ENCODE data around the gene BCAT1.

DNA sequence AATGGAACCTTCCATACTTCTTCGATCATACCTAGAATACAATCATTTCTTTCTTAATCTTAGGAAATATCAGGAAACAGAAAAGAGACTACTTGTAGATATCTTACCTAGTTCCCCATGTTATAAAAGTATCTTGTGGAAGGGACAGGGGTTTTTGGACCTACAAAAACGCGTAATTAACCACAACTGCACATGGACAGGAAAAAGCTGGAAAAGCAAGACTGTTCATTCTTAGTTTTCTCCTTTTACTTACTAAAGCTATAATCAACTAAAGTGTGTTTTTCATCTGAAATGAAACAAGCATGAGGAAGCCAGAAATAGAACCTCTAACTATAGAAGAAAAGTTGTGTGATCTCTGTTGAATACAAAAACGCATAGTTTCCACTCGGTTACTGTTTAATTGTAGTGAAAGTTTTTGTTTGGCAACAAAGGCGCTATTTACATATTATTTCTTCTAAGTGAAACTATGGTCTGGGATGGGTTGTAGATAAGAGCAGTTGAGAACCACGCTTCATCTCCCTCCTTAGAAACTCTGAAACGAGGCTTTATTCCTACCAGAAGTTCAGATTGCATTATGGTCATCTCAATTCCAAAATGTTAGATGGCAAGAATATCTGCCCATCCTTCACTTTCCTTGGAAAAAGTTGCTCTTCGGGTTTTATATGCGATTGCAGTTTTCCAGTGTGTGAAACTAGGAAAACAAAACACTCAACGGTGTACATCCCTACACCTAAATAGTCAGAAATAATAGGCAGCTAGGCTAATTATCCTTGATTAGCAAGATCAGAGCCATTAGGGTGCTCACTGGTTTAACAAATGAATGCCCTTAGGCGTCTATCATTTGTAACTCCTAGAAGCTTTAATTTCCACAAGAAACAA is 1.1 kb downstream of the BCAT1 start:
- TF ChIP-seq, protein P1, sequence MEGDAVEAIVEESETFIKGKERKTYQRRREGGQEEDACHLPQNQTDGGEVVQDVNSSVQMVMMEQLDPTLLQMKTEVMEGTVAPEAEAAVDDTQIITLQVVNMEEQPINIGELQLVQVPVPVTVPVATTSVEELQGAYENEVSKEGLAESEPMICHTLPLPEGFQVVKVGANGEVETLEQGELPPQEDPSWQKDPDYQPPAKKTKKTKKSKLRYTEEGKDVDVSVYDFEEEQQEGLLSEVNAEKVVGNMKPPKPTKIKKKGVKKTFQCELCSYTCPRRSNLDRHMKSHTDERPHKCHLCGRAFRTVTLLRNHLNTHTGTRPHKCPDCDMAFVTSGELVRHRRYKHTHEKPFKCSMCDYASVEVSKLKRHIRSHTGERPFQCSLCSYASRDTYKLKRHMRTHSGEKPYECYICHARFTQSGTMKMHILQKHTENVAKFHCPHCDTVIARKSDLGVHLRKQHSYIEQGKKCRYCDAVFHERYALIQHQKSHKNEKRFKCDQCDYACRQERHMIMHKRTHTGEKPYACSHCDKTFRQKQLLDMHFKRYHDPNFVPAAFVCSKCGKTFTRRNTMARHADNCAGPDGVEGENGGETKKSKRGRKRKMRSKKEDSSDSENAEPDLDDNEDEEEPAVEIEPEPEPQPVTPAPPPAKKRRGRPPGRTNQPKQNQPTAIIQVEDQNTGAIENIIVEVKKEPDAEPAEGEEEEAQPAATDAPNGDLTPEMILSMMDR (IDR thresholded peaks at IDR 0.05) = no peak
- TF ChIP-seq SIN3A (IDR thresholded peaks at IDR 0.05; ENCODE audit: borderline replicate concordance, insufficient read depth, low read depth, low read length) = no peak
